ENCODE data around the gene GDA.

DNA sequence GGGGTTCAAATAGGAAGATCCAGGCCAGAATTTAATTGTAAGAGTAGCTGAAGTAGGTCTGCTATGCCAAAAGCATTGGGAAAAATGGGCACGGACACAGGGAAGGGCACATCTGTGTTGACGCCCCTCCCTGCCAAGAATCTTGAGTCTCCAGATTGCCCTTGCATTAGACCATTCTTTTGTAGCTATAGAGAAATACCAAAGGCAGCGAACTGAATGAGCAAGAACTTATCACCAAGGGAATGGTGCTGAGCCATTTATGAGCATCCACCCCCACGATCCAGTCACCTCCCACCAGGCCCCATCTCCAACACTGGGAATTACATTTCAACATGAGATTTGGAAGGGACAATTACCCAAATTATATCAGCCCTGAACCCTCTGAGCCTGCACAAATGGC is 18.0 kb upstream of the GDA start:
- TF ChIP-seq, protein P1, sequence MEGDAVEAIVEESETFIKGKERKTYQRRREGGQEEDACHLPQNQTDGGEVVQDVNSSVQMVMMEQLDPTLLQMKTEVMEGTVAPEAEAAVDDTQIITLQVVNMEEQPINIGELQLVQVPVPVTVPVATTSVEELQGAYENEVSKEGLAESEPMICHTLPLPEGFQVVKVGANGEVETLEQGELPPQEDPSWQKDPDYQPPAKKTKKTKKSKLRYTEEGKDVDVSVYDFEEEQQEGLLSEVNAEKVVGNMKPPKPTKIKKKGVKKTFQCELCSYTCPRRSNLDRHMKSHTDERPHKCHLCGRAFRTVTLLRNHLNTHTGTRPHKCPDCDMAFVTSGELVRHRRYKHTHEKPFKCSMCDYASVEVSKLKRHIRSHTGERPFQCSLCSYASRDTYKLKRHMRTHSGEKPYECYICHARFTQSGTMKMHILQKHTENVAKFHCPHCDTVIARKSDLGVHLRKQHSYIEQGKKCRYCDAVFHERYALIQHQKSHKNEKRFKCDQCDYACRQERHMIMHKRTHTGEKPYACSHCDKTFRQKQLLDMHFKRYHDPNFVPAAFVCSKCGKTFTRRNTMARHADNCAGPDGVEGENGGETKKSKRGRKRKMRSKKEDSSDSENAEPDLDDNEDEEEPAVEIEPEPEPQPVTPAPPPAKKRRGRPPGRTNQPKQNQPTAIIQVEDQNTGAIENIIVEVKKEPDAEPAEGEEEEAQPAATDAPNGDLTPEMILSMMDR (conservative IDR thresholded peaks at IDR 0.05): no peak
- no peak for TF ChIP-seq EZH2 (IDR thresholded peaks at IDR 0.05; ENCODE audit: low read depth)
